IMR-90 (cell line): Measurements from ENCODE around the gene TUBD1. TPM values are rescaled to one million over a fixed set of nuclear protein-coding genes. Genes with fewer than 3 reads are reported as not detected.

Experiments used
- ATAC-seq: fragments of 200-7000 bp; cut with Tn5 transposase; 2 replicates; pipeline ENCODE4 v1.9.1; 2020; ENCODE audit warnings: low read depth, mild to moderate bottlenecking, moderate library complexity
- BruUV-seq: library from RNA; stranded (reverse); fragments of 400-500 nt; replicated peaks from 2 replicates; lab custom pipeline; 2021; lab: Mats Ljungman, UMichigan
- CTCF ChIA-PET: fragments of 300-600 bp; formaldehyde crosslinking; extraction: SDS; loops from one replicate; lab custom pipeline; 2021; ENCODE audit warnings: antibody characterized with exemption; lab: Yijun Ruan, JAX
- POLR2A ChIA-PET: fragments of 300-600 bp; sonication (Branson Sonifier 250); formaldehyde crosslinking; loops from one replicate; lab custom pipeline; 2022; ENCODE audit warnings: antibody characterized with exemption; ENCODE audit not compliant: unreplicated experiment; lab: Charles Lee
- DNase-seq: peaks from one replicate; pipeline ENCODE4 v3.0.0; 2013
- H2AFZ ChIP-seq: replicated peaks from 2 replicates; pipeline ENCODE3; 2013; ENCODE audit warnings: low read length, mild to moderate bottlenecking; ENCODE audit not compliant: poor library complexity
- H2AK5ac ChIP-seq: 2 replicates; pipeline ENCODE4 v1.6.1; 2013; ENCODE audit warnings: low read depth, low read length, inconsistent platforms
- H2AK9ac ChIP-seq: replicated peaks from 2 replicates; pipeline ENCODE3; 2013; ENCODE audit warnings: mild to moderate bottlenecking, low read depth, low read length, moderate library complexity; ENCODE audit not compliant: poor library complexity
- H2BK120ac ChIP-seq: 2 replicates; pipeline ENCODE4 v1.6.1; 2013; ENCODE audit warnings: low read depth, low read length, inconsistent platforms
- H2BK15ac ChIP-seq: 3 replicates; pipeline ENCODE4 v1.6.1; 2013; ENCODE audit warnings: low read depth, low read length, inconsistent platforms
- H2BK20ac ChIP-seq: 2 replicates; pipeline ENCODE4 v1.6.1; 2013; ENCODE audit warnings: low read depth, mild to moderate bottlenecking, inconsistent platforms, low read length, moderate library complexity
- H2BK5ac ChIP-seq: 2 replicates; pipeline ENCODE4 v1.6.1; 2013; ENCODE audit warnings: mild to moderate bottlenecking, low read depth, low read length, inconsistent platforms; ENCODE audit not compliant: poor library complexity, severe bottlenecking
- H3K14ac ChIP-seq: replicated peaks from 2 replicates; pipeline ENCODE4 v1.6.1; 2013; ENCODE audit warnings: low read depth, low read length, inconsistent platforms
- H3K18ac ChIP-seq: 2 replicates; pipeline ENCODE4 v1.6.1; 2013; ENCODE audit warnings: low read depth, low read length, control low read depth
- H3K23ac ChIP-seq: 2 replicates; pipeline ENCODE4 v1.6.1; 2013; ENCODE audit warnings: low read depth, low read length, inconsistent platforms
- H3K27ac ChIP-seq: 2 replicates; pipeline ENCODE4 v1.5.1; 2013; ENCODE audit warnings: mild to moderate bottlenecking, control low read depth, low read length; ENCODE audit not compliant: insufficient read depth
- H3K27me3 ChIP-seq: 2 replicates; pipeline ENCODE4 v1.6.1; 2013; ENCODE audit warnings: low read length; ENCODE audit not compliant: control insufficient read depth, insufficient read depth
- H3K36me3 ChIP-seq: 2 replicates; pipeline ENCODE4 v1.6.1; 2013; ENCODE audit warnings: low read length, mixed read lengths; ENCODE audit not compliant: control insufficient read depth, insufficient read depth
- H3K4ac ChIP-seq: 2 replicates; pipeline ENCODE4 v1.6.1; 2013; ENCODE audit warnings: low read depth, low read length, inconsistent platforms
- H3K4me1 ChIP-seq: 2 replicates; pipeline ENCODE4 v1.6.1; 2013; ENCODE audit warnings: low read length, mixed read lengths; ENCODE audit not compliant: control insufficient read depth, insufficient read depth
- H3K4me2 ChIP-seq: 2 replicates; pipeline ENCODE4 v1.6.1; 2013; ENCODE audit warnings: low read depth, mild to moderate bottlenecking, control low read depth, low read length, moderate library complexity
- H3K4me3 ChIP-seq: 2 replicates; pipeline ENCODE4 v1.5.1; 2013; ENCODE audit warnings: low read depth, mild to moderate bottlenecking, control low read depth, low read length, moderate library complexity; ENCODE audit not compliant: insufficient read depth
- H3K56ac ChIP-seq: 2 replicates; pipeline ENCODE4 v1.6.1; 2013; ENCODE audit warnings: low read length, inconsistent platforms; ENCODE audit not compliant: insufficient read depth; ENCODE audit errors: extremely low read depth
- H3K79me1 ChIP-seq, 2 experiments: 2 replicates each; pipeline ENCODE4 v1.6.1; 2013; ENCODE audit warnings: low read length in 2 of 2, inconsistent platforms in 1 of 2, low read depth in 1 of 2
- H3K9ac ChIP-seq: 2 replicates; pipeline ENCODE4 v1.6.1; 2013; ENCODE audit warnings: low read depth, low read length, control low read depth
- H3K9me1 ChIP-seq: 2 replicates; pipeline ENCODE4 v1.6.1; 2013; ENCODE audit warnings: low read length, inconsistent platforms; ENCODE audit not compliant: insufficient read depth
- H3K9me3 ChIP-seq: 2 replicates; pipeline ENCODE4 v1.6.1; 2013; ENCODE audit warnings: low read length; ENCODE audit not compliant: control insufficient read depth, insufficient read depth
- H4K20me1 ChIP-seq: 2 replicates; pipeline ENCODE4 v1.6.1; 2013; ENCODE audit warnings: low read length, inconsistent platforms; ENCODE audit not compliant: insufficient read depth
- H4K5ac ChIP-seq: 2 replicates; pipeline ENCODE4 v1.6.1; 2013; ENCODE audit warnings: mild to moderate bottlenecking, low read depth, low read length, control low read depth
- H4K8ac ChIP-seq, 2 experiments: 2 replicates each; pipeline ENCODE4 v1.6.1; 2013; ENCODE audit warnings: low read depth in 2 of 2, low read length in 2 of 2, control low read depth in 1 of 2, inconsistent platforms in 1 of 2
- H4K91ac ChIP-seq: 2 replicates; pipeline ENCODE4 v1.6.1; 2013; ENCODE audit warnings: low read depth, low read length, inconsistent platforms; ENCODE audit not compliant: insufficient read depth
- BHLHE40 ChIP-seq: fragments of 150-350 bp; IDR thresholded peaks from 2 replicates; pipeline ENCODE4 v1.6.1; 2016; ENCODE audit warnings: mild to moderate bottlenecking, low read depth, low read length
- CEBPB ChIP-seq: IDR thresholded peaks from 2 replicates; pipeline ENCODE4 v1.6.1; 2012; ENCODE audit warnings: low read depth, low read length, improper control_type of control experiment
- CHD1 ChIP-seq: IDR thresholded peaks from 2 replicates; pipeline ENCODE4 v1.6.1; 2012; ENCODE audit warnings: low read depth, low read length, improper control_type of control experiment
- ELK1 ChIP-seq: fragments of 150-350 bp; IDR thresholded peaks from 2 replicates; pipeline ENCODE4 v1.6.1; 2016; ENCODE audit warnings: low read depth, mild to moderate bottlenecking, low read length, moderate library complexity, borderline replicate concordance
- FOS ChIP-seq: fragments of 150-350 bp; IDR thresholded peaks from 2 replicates; pipeline ENCODE4 v1.6.1; 2016; ENCODE audit warnings: low read depth, low read length
- MXI1 ChIP-seq: IDR thresholded peaks from 2 replicates; pipeline ENCODE4 v1.6.1; 2012; ENCODE audit warnings: low read depth, mild to moderate bottlenecking, low read length, moderate library complexity, borderline replicate concordance
- POLR2A ChIP-seq: IDR thresholded peaks from 2 replicates; pipeline ENCODE4 v1.6.1; 2012; ENCODE audit warnings: mild to moderate bottlenecking, low read depth, low read length
- RAD21 ChIP-seq: IDR thresholded peaks from 2 replicates; pipeline ENCODE4 v1.6.1; 2012; ENCODE audit warnings: low read length, improper control_type of control experiment
- RCOR1 ChIP-seq: IDR thresholded peaks from 2 replicates; pipeline ENCODE4 v1.6.1; 2012; ENCODE audit warnings: mild to moderate bottlenecking, low read length, improper control_type of control experiment; ENCODE audit not compliant: insufficient replicate concordance
- RFX5 ChIP-seq: IDR thresholded peaks from 2 replicates; pipeline ENCODE4 v1.8.0; 2012; ENCODE audit warnings: low read depth, mild to moderate bottlenecking, low read length, moderate library complexity
- SMC3 ChIP-seq: fragments of 150-350 bp; IDR thresholded peaks from 2 replicates; pipeline ENCODE4 v1.6.1; 2016; ENCODE audit warnings: low read depth, mild to moderate bottlenecking, antibody characterized with exemption, low read length, moderate library complexity
- WGBS, 2 experiments: methylation state at CpG; one replicate each; pipeline versions ENCODE4 v1.1.5 to v1.1.7; 2013; ENCODE audit warnings: missing lambda C conversion rate in 2 of 2; ENCODE audit not compliant: insufficient read length in 1 of 2; ENCODE audit errors: extremely low coverage in 2 of 2; 5-methylcytosine and 5-hydroxymethylcytosine counted together
- dilution Hi-C: fragments of 300-500 bp; cut with HindIII; formaldehyde crosslinking; loops from one replicate; pipeline ENCODE4 v1.14.3; 2018; ENCODE audit warnings: low sequenced_read_pairs; ENCODE audit not compliant: unreplicated experiment
- in situ Hi-C: fragments of 300-500 bp; cut with MboI; formaldehyde crosslinking; loops from 3 replicates; pipeline ENCODE4 v1.14.3; 2019; ENCODE audit warnings: low sequenced_read_pairs, inconsistent platforms, mixed read lengths
- intact Hi-C: fragments of 100-400 bp; cut with micrococcal nuclease; formaldehyde crosslinking; loops from 2 replicates; pipeline ENCODE4 v1.10.0; 2022
- polyA plus RNA-seq, 3 experiments: library from polyadenylated mRNA; depleted of rRNA; stranded (reverse); fragments of >200 nt; gene quantifications; 2 replicates each; pipeline ENCODE4 v1.2.3, GENCODE V29; 2012; ENCODE audit warnings: low replicate concordance in 1 of 3
- total RNA-seq: library from RNA; depleted of rRNA; stranded (reverse); fragments of >200 nt; gene quantifications from 2 replicates; pipeline ENCODE4 v1.2.3, GENCODE V29; 2012
- TF ChIP-seq, protein P1 (sequence below): conservative IDR thresholded peaks from 2 replicates; pipeline ENCODE4 v1.5.1; 2012; ENCODE audit warnings: mild to moderate bottlenecking, low read depth, low read length, improper control_type of control experiment
- TF ChIP-seq, protein P2 (sequence below): fragments of 150-350 bp; IDR thresholded peaks from 2 replicates; pipeline ENCODE4 v1.6.1; 2017; ENCODE audit warnings: mild to moderate bottlenecking, antibody characterized with exemption, low read length, low read depth

TUBD1 gene
- total and polyA plus RNA-seq, 2 of the 4 experiments (the other 2 are of a cell fraction), result 2.2 to 4.7 TPM

GRCh38 chr17:59811209-59811608 is 81.5 kb downstream of the TUBD1 start:
- POLR2A ChIA-PET, result no interaction called here
- Histone ChIP-seq H2AK9ac (no peak overlapping the region), H2AK5ac (no peak overlapping the region; the same call in 1 of the 2 replicates), H3K9me3 (no peaks in the 10 kb centered on the region), H3K27ac (no peak overlapping the region), H3K56ac (no peak overlapping the region), H4K5ac (peak overlapping the region; percentile 30; the same call in 1 of the 2 replicates), H3K36me3 (peaks cover 3% of the 10 kb centered on the region; the same call in 1 of the 2 replicates), H3K9ac (no peak overlapping the region), H2BK15ac (peak overlapping the region; percentile 9; the same call in 1 of the 3 replicates), H3K23ac (no peak overlapping the region), H2BK20ac (peak overlapping the region; percentile 67), H2BK5ac (no peak overlapping the region), H3K4me1 (peaks cover 9% of the 10 kb centered on the region), H3K9me1 (peaks cover 7% of the 10 kb centered on the region; the same call in 1 of the 2 replicates), H4K91ac (no peak overlapping the region), H3K14ac (no peak overlapping the region; the same call in 1 of the 2 replicates), H3K27me3 (no peaks in the 10 kb centered on the region), H4K20me1 (no peaks in the 10 kb centered on the region), H4K8ac (no peak overlapping the region), H3K4ac (no peak overlapping the region; the same call in 1 of the 2 replicates), H2AFZ (no peak overlapping the region), H3K79me1 (peaks cover 7 to 10% of the 10 kb centered on the region in 2 experiments; a peak in 3 of 4 replicates), H2BK120ac (peak overlapping the region; percentile 33), H3K4me3 (no peak overlapping the region), H3K18ac (peak overlapping the region; percentile 9; the same call in 1 of the 2 replicates), H3K4me2 (no peak overlapping the region)
- in situ Hi-C loops, result no loop called here
- dilution Hi-C loops, result no loop called here
- ATAC-seq, result no peak
- WGBS, 2 experiments, result no CpG with 5 or more reads among the region's 1 CpG
- TF ChIP-seq CEBPB (no peak), SMC3 (no peak), RFX5 (no peak), RAD21 (no peak), POLR2A (no peak), BHLHE40 (no peak), CHD1 (no peak), MXI1 (no peak), FOS (no peak), ELK1 (no peak), RCOR1 (no peak)
- TF ChIP-seq, protein P1, sequence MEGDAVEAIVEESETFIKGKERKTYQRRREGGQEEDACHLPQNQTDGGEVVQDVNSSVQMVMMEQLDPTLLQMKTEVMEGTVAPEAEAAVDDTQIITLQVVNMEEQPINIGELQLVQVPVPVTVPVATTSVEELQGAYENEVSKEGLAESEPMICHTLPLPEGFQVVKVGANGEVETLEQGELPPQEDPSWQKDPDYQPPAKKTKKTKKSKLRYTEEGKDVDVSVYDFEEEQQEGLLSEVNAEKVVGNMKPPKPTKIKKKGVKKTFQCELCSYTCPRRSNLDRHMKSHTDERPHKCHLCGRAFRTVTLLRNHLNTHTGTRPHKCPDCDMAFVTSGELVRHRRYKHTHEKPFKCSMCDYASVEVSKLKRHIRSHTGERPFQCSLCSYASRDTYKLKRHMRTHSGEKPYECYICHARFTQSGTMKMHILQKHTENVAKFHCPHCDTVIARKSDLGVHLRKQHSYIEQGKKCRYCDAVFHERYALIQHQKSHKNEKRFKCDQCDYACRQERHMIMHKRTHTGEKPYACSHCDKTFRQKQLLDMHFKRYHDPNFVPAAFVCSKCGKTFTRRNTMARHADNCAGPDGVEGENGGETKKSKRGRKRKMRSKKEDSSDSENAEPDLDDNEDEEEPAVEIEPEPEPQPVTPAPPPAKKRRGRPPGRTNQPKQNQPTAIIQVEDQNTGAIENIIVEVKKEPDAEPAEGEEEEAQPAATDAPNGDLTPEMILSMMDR, result no peak
- TF ChIP-seq, protein P2, sequence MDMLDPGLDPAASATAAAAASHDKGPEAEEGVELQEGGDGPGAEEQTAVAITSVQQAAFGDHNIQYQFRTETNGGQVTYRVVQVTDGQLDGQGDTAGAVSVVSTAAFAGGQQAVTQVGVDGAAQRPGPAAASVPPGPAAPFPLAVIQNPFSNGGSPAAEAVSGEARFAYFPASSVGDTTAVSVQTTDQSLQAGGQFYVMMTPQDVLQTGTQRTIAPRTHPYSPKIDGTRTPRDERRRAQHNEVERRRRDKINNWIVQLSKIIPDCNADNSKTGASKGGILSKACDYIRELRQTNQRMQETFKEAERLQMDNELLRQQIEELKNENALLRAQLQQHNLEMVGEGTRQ, result no peak
- CTCF ChIA-PET, result no interaction called here
- BruUV-seq, result no TSS peak
- intact Hi-C loops, result loop anchor here (2.0 kb wide), 1 partner anchor 18 kb away; no protein-coding TSS in a partner anchor
- no peak for DNase-seq
